ENCODE measurements around the gene CCDC68. TPM values are rescaled to one million over a fixed set of nuclear protein-coding genes. Genes with fewer than 3 reads are reported as not detected.

The CCDC68 gene
- polyA plus RNA-seq, 2 of the 4 experiments (the other 2 are of a cell fraction): 3.1 to 12.4 TPM

- ChIA-PET POLR2A (no interaction called here), CTCF (interaction anchor here (1.0 kb wide), 1 partner anchor 25 kb away, joined by 3 read pairs; no protein-coding TSS in a partner anchor)
- Histone ChIP-seq H3K4me2 (peak overlapping the region; percentile 86), H3K27ac (peak overlapping the region; percentile 21 to 23; a peak in 1 of 6 replicates), H3K4me3 (peak overlapping the region; percentile 66; the same call in 1 of the 3 replicates), H3K9me3 (no peaks in the 10 kb centered on the region), H3K4me1 (peaks cover 35% of the 10 kb centered on the region; the same call in 2 of the 3 replicates)
- no peak for FAIRE-seq
- peak in 1 of 2 experiments; percentile 55 for DNase-seq (ENCODE audit: low read depth in 1 of 2, low spot score in 1 of 2)
- TF ChIP-seq NR3C1 (IDR thresholded peaks at IDR 0.05): no peak
- TF ChIP-seq HEYL (CRISPR knock-in tag; IDR thresholded peaks at IDR 0.05): no peak
- 16% methylated on average over 5 of the region's 5 CpGs for WGBS (ENCODE audit: missing lambda C conversion rate)
- peak; percentile 60 to 63; a peak in 5 of 6 replicates for ATAC-seq
These were observed 1.3 kb downstream of the CCDC68 start for GRCh38 chr18:54957996-54958395.

DNA sequence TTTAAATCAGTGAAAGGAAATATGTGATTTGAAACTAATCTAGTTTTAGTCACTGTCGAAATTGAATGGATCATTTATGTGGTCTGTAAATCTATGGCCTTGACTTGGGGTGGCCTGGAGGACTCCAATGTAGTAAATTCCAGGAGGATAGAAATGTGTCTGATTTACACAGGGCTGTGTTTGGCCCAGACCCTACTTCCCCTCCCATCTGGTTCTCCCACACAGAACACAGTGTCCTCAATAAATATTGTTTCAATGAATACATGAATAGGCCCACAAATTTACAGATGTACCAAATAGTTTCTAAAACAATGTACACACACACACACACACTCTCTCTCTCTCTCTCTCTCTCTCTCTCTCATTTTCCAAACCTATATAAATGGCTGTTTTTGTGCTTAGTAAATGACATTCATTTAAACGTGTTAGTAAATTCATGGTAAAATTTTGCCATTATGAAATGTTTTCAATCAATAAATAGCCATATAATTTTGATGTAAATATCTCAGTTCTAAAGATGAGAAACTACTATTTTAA lies 1.9 kb downstream of the CCDC68 start:
- Histone ChIP-seq H3K4me3 (no peak overlapping the region), H3K4me2 (peak overlapping the region; percentile 86), H3K27ac (peak overlapping the region in 1 of 2 experiments; percentile 21; a peak in 1 of 6 replicates), H3K9me3 (no peaks in the 10 kb centered on the region), H3K4me1 (peaks cover 35% of the 10 kb centered on the region; the same call in 2 of the 3 replicates)
- 50% methylated on average over 2 of the region's 2 CpGs for WGBS (ENCODE audit: missing lambda C conversion rate)
- no peak for DNase-seq (ENCODE audit: low read depth in 1 of 2, low spot score in 1 of 2)
- ATAC-seq: no peak
- TF ChIP-seq BCL3 (IDR thresholded peaks at IDR 0.05) (no peak), CBX2 (IDR thresholded peaks at IDR 0.05; ENCODE audit: borderline replicate concordance, low read depth) (no peak), RAD21 (conservative IDR thresholded peaks at IDR 0.05 in 1 of 2, IDR thresholded peaks at IDR 0.05 in 1 of 2) (no peak), HOXA7 (CRISPR knock-in tag; IDR thresholded peaks at IDR 0.05) (no peak), KDM1A (IDR thresholded peaks at IDR 0.05; ENCODE audit: low read depth) (no peak), ZC3H11A (IDR thresholded peaks at IDR 0.05) (no peak), HMGXB4 (CRISPR knock-in tag; IDR thresholded peaks at IDR 0.05; ENCODE audit: borderline replicate concordance) (no peak), FOSL2 (IDR thresholded peaks at IDR 0.05) (no peak), FOSL2 (CRISPR knock-in tag; IDR thresholded peaks at IDR 0.05) (no peak), HOXB5 (CRISPR knock-in tag; IDR thresholded peaks at IDR 0.05) (no peak)
- TF ChIP-seq, protein P1, sequence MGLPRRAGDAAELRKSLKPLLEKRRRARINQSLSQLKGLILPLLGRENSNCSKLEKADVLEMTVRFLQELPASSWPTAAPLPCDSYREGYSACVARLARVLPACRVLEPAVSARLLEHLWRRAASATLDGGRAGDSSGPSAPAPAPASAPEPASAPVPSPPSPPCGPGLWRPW (IDR thresholded peaks at IDR 0.05): no peak
- TF ChIP-seq, protein P2, sequence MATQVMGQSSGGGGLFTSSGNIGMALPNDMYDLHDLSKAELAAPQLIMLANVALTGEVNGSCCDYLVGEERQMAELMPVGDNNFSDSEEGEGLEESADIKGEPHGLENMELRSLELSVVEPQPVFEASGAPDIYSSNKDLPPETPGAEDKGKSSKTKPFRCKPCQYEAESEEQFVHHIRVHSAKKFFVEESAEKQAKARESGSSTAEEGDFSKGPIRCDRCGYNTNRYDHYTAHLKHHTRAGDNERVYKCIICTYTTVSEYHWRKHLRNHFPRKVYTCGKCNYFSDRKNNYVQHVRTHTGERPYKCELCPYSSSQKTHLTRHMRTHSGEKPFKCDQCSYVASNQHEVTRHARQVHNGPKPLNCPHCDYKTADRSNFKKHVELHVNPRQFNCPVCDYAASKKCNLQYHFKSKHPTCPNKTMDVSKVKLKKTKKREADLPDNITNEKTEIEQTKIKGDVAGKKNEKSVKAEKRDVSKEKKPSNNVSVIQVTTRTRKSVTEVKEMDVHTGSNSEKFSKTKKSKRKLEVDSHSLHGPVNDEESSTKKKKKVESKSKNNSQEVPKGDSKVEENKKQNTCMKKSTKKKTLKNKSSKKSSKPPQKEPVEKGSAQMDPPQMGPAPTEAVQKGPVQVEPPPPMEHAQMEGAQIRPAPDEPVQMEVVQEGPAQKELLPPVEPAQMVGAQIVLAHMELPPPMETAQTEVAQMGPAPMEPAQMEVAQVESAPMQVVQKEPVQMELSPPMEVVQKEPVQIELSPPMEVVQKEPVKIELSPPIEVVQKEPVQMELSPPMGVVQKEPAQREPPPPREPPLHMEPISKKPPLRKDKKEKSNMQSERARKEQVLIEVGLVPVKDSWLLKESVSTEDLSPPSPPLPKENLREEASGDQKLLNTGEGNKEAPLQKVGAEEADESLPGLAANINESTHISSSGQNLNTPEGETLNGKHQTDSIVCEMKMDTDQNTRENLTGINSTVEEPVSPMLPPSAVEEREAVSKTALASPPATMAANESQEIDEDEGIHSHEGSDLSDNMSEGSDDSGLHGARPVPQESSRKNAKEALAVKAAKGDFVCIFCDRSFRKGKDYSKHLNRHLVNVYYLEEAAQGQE (IDR thresholded peaks at IDR 0.05): no peak
- FAIRE-seq: no peak
- ChIA-PET POLR2A (no interaction called here), CTCF (interaction anchor here (0.8 to 1.0 kb wide), 3 partner anchors 12 to 278 kb away, joined by 3 read pairs; no protein-coding TSS in a partner anchor)

DNA sequence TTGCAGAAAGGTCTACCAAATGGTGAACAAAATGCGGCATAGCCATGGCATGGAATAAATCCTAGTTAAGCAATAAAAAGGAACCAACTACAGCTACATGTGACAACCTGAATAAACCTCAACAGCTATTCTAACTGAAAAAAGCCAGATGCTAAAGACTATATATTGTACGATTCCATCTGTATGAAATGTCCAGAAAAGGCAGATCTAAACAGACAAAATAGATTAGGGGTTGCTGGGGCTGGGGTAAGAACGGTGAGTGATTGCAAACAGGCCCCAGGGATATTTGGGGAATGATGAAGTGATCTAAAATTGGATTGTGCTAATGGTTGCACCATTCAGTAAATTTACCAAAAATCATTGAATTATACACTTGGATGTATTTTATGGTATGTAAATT lies 2.8 kb downstream of the CCDC68 start:
- Histone ChIP-seq H3K4me3 (no peak overlapping the region), H3K27ac (no peak overlapping the region; a peak in 1 of 6 replicates), H3K4me1 (peaks cover 35% of the 10 kb centered on the region; the same call in 2 of the 3 replicates), H3K4me2 (no peak overlapping the region; the same call in 2 of the 3 replicates), H3K9me3 (no peaks in the 10 kb centered on the region)
- CTCF ChIA-PET: interaction anchor here (0.8 to 1.0 kb wide), 2 partner anchors 11 to 277 kb away, joined by 3 read pairs; no protein-coding TSS in a partner anchor
- FAIRE-seq: no peak
- POLR2A ChIA-PET: no interaction called here
- no peak for ATAC-seq
- 79% methylated on average over 3 of the region's 3 CpGs for WGBS (ENCODE audit: missing lambda C conversion rate)
- DNase-seq (ENCODE audit: low read depth in 1 of 2, low spot score in 1 of 2): no peak
- TF ChIP-seq HMGXB4 (CRISPR knock-in tag; IDR thresholded peaks at IDR 0.05; ENCODE audit: borderline replicate concordance) (no peak), NPAS2 (CRISPR knock-in tag; IDR thresholded peaks at IDR 0.05; ENCODE audit: borderline replicate concordance) (no peak), USF2 (IDR thresholded peaks at IDR 0.05) (no peak), FOXS1 (CRISPR knock-in tag; IDR thresholded peaks at IDR 0.05) (no peak), ELK1 (IDR thresholded peaks at IDR 0.05; ENCODE audit: low read depth, low read length) (no peak), CHD4 (IDR thresholded peaks at IDR 0.05; ENCODE audit: borderline replicate concordance) (no peak), MAFK (IDR thresholded peaks at IDR 0.05; ENCODE audit: partially characterized antibody) (no peak), RFX5 (IDR thresholded peaks at IDR 0.05) (no peak)

Measured in A549 (cell line).